NCI-H2081 (cell line): ENCODE measurements around the gene FAM98C.

Source experiments
- DNase-seq, 2 experiments: peaks; one replicate each; lab custom pipeline; 2025; lab: John Stamatoyannopoulos, UW

The FAM98C gene

DNA sequence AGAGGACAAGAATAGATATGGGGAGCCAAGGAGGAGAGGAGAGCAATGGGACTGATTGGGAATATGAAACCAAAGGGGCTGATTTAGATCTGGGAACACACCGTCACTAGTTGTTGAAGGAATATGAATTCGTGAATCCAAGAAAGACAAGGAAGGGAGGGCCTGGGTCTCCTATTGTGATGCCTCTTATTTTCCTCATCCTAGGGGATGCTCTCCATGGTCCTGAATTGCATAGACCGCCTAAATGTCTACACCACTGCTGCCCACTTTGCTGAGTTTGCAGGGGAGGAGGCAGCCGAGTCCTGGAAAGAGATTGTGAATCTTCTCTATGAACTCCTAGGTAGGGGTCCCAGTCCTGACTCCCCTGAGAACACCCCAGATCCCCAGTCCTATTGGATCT lies 52.1 kb downstream of the FAM98C start:
- DNase-seq = no peak

DNA sequence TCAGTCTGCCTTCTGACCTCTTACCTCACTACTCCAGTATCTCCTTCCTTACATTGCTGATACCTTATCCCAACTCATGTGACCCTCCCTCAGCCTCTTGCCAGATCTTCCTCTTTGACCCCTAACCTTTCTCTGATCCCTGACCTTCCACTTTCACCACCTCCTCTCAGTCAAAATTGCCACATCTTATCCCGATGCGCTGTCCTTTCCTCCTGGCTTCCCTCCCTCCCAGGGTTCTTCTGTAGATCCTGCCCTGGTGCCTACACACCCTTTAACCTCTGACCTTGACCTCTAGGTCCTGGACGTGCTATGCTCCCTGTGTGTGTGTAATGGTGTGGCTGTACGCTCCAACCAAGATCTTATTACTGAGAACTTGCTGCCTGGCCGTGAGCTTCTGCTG lies 54.3 kb downstream of the FAM98C start:
- DNase-seq = no peak

DNA sequence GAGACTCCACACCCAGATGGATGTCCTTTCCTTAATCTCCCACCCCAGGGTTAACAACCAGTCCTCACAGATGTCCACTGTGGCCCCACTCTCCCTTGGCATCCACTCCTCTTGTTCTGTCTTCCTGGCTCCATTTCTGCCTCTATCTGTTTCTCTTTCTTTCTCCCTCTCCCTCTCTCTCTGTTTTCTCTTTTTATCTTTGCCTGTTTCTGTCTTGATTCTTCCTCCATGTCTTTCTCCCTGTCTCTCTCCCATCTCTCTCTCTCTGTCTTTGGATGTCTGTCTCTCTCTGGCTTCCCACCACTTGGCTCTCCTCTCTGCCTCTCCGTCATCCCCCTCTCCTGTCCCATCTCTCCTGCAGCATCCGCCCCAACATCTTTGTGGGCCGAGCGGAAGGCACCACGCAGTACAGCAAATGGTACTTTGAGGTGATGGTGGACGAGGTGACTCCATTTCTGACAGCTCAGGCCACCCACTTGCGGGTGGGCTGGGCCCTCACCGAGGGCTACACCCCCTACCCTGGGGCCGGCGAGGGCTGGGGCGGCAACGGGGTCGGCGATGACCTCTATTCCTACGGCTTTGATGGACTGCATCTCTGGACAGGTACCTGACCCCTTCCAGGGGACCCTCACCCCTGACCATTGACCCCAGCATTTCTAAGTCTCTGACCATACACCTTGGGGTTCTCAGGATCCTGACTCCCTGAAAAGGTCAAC lies 55.0 kb downstream of the FAM98C start:
- DNase-seq = no peak
